Keratinocyte (primary cell): ENCODE measurements around the gene TBCD.

Experiments
- EZH2 ChIP-seq: IDR thresholded peaks from one replicate; pipeline ENCODE4 v1.6.1; 2012; ENCODE audit warnings: inconsistent platforms, mild to moderate bottlenecking, low read length, moderate library complexity
- TF ChIP-seq, protein P1 (sequence below), 3 experiments: IDR thresholded peaks in 1 of 3; conservative IDR thresholded peaks in 1 of 3; optimal IDR thresholded peaks in 1 of 3; 2 replicates in 2 of 3; 3 replicates in 1 of 3; pipeline versions ENCODE3 to v1.5.1; 2011; ENCODE audit warnings: low read length in 3 of 3, mild to moderate bottlenecking in 3 of 3, moderate library complexity in 2 of 3, control low read depth in 1 of 3, inconsistent platforms in 1 of 3; ENCODE audit not compliant: insufficient read depth in 2 of 3; ENCODE audit errors: extremely low read depth in 1 of 3

DNA sequence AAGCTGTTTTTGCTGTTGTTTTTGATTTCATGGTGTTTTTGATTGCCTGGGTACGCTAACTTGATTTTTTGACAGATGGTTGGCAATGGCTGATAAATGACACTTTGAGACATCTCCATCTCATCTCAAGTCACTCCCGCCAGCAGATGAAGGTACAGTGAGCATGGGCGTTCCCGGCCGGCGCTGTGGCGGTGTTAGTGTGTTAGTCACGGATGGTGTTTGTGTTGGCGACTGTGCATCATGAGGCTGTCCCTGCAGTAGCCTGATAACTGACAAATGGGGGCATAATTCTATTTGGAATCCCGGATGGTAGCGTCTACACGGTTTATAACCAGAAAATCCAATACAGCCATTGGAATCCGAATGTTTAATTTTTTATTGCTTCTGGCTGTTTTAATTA is 169.6 kb downstream of the TBCD start:
- TF ChIP-seq EZH2, result no peak
- TF ChIP-seq, protein P1, sequence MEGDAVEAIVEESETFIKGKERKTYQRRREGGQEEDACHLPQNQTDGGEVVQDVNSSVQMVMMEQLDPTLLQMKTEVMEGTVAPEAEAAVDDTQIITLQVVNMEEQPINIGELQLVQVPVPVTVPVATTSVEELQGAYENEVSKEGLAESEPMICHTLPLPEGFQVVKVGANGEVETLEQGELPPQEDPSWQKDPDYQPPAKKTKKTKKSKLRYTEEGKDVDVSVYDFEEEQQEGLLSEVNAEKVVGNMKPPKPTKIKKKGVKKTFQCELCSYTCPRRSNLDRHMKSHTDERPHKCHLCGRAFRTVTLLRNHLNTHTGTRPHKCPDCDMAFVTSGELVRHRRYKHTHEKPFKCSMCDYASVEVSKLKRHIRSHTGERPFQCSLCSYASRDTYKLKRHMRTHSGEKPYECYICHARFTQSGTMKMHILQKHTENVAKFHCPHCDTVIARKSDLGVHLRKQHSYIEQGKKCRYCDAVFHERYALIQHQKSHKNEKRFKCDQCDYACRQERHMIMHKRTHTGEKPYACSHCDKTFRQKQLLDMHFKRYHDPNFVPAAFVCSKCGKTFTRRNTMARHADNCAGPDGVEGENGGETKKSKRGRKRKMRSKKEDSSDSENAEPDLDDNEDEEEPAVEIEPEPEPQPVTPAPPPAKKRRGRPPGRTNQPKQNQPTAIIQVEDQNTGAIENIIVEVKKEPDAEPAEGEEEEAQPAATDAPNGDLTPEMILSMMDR (optimal IDR thresholded peaks at IDR 0.05 in 1 of 3, IDR thresholded peaks at IDR 0.05 in 1 of 3, conservative IDR thresholded peaks at IDR 0.05 in 1 of 3; ENCODE audit: extremely low read depth in 1 of 3, insufficient read depth in 2 of 3, low read length in 3 of 3), result no peak
